ENCODE data around the gene COX4I1. TPM values are rescaled to one million over a fixed set of nuclear protein-coding genes. Genes with fewer than 3 reads are reported as not detected.
"Not testable (repeated sequence)": the region's sequence is repeated elsewhere in the genome, so short reads cannot be mapped to it uniquely, and the experiment has no call there.

COX4I1 gene
- total RNA-seq, 1 donor from 2014 or later, result 850 TPM

DNA sequence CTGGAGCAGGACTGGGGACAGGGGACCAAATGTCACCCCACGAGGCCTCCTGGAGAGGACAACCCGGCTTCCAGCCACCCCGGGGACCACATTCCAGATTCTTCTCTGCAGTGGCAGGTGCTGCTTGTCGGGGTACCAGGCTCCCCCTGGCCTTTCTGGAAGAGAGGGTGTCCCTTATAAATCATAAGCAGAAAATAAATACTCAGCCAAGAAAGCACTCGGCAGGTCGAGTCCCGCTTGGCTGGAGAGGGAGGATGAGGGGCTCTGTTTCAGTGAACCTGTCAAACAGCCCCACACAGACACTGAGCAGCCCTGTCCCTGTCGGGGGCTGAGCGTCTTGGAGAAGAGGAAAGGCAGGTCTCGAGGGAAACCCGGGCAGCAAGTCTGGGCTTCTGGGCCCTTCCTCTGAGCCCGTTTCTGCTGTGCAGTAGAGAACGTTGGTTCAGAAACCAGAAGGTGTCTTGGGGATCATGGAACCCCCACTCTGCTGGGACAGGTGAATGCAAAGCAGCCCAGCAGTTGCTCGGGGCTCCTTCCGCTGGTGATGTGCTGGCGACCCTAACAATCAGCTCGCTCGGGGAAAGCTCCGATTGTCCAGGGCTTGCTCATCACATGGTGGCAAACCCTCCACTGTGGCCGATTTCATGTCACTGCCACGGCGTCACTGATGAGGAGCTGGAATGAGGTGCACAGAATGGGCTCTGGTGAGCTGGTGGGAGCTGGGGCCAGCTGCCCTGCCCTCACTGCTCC is 36.6 kb downstream of the COX4I1 start:
- no peak for DNase-seq (ENCODE audit: low read depth)
- no peak overlapping the region for H3K4me3 ChIP-seq (ENCODE audit: low read depth, low read length)
- TF ChIP-seq, protein P1, sequence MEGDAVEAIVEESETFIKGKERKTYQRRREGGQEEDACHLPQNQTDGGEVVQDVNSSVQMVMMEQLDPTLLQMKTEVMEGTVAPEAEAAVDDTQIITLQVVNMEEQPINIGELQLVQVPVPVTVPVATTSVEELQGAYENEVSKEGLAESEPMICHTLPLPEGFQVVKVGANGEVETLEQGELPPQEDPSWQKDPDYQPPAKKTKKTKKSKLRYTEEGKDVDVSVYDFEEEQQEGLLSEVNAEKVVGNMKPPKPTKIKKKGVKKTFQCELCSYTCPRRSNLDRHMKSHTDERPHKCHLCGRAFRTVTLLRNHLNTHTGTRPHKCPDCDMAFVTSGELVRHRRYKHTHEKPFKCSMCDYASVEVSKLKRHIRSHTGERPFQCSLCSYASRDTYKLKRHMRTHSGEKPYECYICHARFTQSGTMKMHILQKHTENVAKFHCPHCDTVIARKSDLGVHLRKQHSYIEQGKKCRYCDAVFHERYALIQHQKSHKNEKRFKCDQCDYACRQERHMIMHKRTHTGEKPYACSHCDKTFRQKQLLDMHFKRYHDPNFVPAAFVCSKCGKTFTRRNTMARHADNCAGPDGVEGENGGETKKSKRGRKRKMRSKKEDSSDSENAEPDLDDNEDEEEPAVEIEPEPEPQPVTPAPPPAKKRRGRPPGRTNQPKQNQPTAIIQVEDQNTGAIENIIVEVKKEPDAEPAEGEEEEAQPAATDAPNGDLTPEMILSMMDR (IDR thresholded peaks at IDR 0.05; ENCODE audit: insufficient read depth, low read length, poor library complexity, severe bottlenecking), result no peak
- no peaks in the 10 kb centered on the region for H3K36me3 ChIP-seq (ENCODE audit: control insufficient read depth, insufficient read depth, low read length)
- peaks cover 13% of the 10 kb centered on the region for H3K27me3 ChIP-seq (ENCODE audit: control insufficient read depth, insufficient read depth, low read length)

DNA sequence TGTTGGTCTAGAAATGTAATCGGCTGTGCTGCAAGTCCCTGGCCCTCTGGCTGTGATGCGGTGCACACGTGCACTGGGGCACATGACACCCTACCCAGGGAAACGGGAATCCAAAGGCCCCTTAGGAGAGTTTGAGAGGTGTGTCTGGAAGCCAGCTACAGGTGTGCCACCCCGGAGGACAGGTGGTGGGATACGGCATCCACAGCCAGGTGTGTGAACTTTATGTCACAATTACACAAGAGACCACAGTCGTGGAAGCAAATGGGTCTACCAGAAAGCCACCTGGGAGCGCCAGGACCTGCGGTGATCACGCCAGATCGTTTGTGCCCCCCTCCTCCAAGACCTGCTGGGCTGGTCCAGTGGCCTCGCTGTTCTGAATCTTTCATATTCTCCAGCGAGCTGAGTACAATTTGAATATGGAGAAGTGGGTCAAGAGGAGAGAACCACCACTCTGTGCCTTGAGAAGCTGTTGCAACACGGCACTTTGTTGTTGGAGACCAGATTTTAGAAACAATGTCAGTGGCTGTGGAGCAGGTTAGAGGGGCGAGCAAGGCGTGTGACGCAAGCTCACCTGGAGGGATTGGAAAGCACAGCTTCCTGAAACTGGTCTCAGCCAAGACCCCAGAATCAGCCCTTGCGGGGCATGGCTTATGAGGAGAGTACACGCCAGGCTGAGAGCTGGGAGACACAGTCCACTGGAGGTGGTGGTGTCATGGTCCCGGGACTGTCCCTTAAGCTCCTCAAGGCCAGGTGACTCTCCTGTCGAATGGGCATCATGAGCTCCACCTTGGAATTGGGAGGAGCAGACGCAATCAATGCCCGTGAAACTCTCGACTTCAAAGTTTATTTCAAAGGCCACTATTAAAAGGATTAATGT is 37.4 kb downstream of the COX4I1 start:
- no peaks in the 10 kb centered on the region for H3K36me3 ChIP-seq (ENCODE audit: control insufficient read depth, insufficient read depth, low read length)
- no peak for DNase-seq (ENCODE audit: low read depth)
- peaks cover 13% of the 10 kb centered on the region for H3K27me3 ChIP-seq (ENCODE audit: control insufficient read depth, insufficient read depth, low read length)
- TF ChIP-seq, protein P1 (IDR thresholded peaks at IDR 0.05; ENCODE audit: insufficient read depth, low read length, poor library complexity, severe bottlenecking), result no peak
- no peak overlapping the region for H3K4me3 ChIP-seq (ENCODE audit: low read depth, low read length)

DNA sequence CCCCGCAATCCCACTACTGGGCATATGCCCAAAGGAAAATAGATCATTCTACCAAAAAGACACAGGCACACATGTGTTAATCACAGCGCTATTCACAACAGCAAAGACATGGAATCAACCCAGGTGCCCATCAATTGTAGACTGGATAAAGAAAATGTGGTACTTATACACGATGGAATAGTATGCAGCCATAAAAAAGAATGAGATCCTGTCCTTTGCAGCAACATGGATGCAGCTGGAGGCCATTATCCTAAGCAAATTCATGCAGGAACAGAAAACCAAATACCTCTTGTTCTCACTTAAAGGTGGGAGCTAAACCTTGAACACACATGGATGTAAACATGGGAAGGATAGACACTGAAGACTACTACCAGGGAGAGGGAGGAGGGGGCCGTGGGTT is 38.2 kb downstream of the COX4I1 start:
- H3K36me3 ChIP-seq (ENCODE audit: control insufficient read depth, insufficient read depth, low read length); H3K4me3 ChIP-seq (ENCODE audit: low read depth, low read length); DNase-seq (ENCODE audit: low read depth): not testable (repeated sequence)
- H3K27me3 ChIP-seq (ENCODE audit: control insufficient read depth, insufficient read depth, low read length), result peaks cover 12% of the 10 kb centered on the region

DNA sequence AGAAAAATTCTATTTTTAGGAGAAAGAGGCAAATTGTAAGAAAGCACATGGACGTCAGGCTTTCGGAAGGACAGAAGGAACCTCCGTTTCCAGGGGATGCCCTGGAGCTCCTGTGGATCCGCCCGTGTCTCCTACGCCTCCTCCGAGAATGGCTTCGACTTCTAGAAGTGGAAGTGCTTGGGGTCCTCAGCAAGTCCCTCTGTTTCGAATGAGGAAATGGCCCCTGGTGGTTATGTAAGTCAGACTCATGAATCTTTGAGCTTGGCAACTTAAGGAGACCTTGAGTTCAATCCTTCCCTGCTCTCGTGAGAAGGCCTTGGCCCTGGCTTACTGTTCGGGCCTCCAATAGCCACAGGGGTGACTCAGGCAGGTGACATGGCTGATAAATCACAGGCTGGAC is 38.9 kb downstream of the COX4I1 start:
- TF ChIP-seq, protein P1 (IDR thresholded peaks at IDR 0.05; ENCODE audit: insufficient read depth, low read length, poor library complexity, severe bottlenecking), result no peak
- Histone ChIP-seq H3K4me3 (ENCODE audit: low read depth, low read length) (no peak overlapping the region), H3K27me3 (ENCODE audit: control insufficient read depth, insufficient read depth, low read length) (peaks cover 8% of the 10 kb centered on the region), H3K36me3 (ENCODE audit: control insufficient read depth, insufficient read depth, low read length) (no peaks in the 10 kb centered on the region)
- DNase-seq (ENCODE audit: low read depth), result no peak

DNA sequence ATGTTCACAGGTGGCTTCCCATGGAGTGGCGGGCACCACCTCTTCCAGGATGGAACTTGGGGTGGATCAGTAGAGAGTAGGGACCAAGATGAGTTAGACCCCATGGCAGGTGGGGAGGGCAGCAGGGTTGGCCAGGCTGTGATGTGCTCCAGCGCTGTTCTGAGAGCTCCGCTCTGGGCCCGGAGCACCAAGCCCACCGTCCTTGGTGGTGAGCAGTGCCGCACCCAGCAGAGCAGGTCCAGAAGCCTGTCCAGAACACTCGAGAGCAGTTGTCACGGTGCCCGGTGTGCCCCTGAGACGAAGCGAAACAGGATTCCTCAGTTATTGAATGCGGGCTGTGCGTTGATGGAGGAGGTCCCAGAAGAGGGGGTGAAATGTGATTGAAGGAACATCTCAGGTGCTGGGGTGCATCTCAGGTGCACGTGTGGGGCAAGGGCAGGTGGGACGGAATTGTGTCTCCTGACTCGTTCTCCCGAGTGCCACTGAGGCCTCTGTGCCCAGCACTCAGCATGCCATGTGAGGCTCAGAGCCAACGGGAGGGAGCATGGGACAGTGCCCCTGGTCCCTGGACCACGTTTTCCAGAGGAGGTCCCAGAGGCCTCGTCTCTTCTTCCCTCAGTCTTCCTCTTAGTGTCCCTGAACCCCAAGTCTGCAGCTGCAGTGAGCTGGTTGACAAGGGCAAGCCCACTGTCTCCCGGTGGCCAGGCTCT is 39.5 kb downstream of the COX4I1 start:
- no peak overlapping the region for H3K4me3 ChIP-seq (ENCODE audit: low read depth, low read length)
- peaks cover 7% of the 10 kb centered on the region for H3K27me3 ChIP-seq (ENCODE audit: control insufficient read depth, insufficient read depth, low read length)
- no peak for DNase-seq (ENCODE audit: low read depth)
- TF ChIP-seq, protein P1 (IDR thresholded peaks at IDR 0.05; ENCODE audit: insufficient read depth, low read length, poor library complexity, severe bottlenecking), result no peak
- no peaks in the 10 kb centered on the region for H3K36me3 ChIP-seq (ENCODE audit: control insufficient read depth, insufficient read depth, low read length)

DNA sequence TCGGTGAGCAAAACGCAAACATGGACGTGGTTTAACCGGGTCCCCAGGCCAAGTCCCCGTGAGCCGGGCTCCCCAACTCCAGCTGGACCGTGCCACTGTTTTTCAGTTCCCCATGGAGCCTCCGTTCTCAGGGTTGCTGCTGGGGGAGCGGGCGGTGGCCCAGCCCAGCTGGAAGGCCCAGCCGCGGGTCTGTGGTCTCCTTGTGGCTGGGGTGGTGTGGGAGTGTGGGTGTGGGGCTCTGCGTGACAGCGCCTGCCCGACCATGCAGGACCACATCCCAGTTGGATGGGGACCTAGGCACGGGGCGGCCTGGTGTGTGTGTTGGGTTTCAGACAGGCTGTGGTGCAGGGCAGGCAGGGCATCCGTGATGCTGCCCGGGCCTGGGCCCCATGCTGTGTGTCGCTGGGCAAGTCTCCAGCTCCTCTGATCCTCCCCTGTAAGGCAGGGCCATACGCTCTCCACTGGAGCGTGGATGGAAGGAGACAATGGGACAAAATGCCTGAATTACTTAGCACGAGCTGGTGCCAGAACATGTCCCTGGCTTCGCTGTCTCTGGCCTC is 40.3 kb downstream of the COX4I1 start:
- H3K36me3 ChIP-seq (ENCODE audit: control insufficient read depth, insufficient read depth, low read length), result no peaks in the 10 kb centered on the region
- DNase-seq (ENCODE audit: low read depth), result no peak
- TF ChIP-seq, protein P1 (IDR thresholded peaks at IDR 0.05; ENCODE audit: insufficient read depth, low read length, poor library complexity, severe bottlenecking), result no peak
- no peak overlapping the region for H3K4me3 ChIP-seq (ENCODE audit: low read depth, low read length)
- H3K27me3 ChIP-seq (ENCODE audit: control insufficient read depth, insufficient read depth, low read length), result peaks cover 7% of the 10 kb centered on the region
